Measurements from ENCODE around the gene PTPRO. TPM values are rescaled to one million over a fixed set of nuclear protein-coding genes. Genes with fewer than 3 reads are reported as not detected.

The PTPRO gene
- total and polyA plus RNA-seq, 4 experiments from 2014 or later, result 3.0 to 7.8 (median 5.0) TPM

DNA sequence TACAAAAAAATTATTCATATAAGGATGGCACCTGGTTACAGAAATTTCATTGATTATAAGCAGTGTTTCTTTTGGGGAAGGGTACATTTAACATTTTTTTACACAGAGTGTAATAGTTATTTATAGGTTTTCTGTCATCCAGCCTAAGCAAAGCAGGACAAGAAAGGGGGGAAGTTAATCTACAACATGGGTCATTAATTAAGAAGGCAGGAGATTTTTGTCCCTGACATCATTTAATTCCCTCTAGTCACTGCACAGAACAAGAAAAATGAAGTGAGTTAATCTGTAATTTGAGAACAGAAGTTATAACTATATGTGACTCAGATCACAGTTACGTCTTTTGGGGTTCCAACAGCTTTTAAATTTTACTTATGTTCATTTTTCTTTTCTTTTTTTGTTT, 173.4 kb downstream of the PTPRO start:
- Mint-ChIP-seq H3K9me3 (peaks cover 0 to 12% (median 6%) of the 10 kb centered on the region in 8 donors), H3K4me1 (peaks cover 0 to 3% (median 2%) of the 10 kb centered on the region in 4 donors), H3K4me3 (no peak overlapping the region), H3K36me3 (no peaks in the 10 kb centered on the region), H3K27me3 (peaks cover 7 to 10% of the 10 kb centered on the region in 2 donors), H3K27ac (no peak overlapping the region)
- DNase-seq, result no peak
- H3K27me3 ChIP-seq (ENCODE audit: insufficient read depth, low read length), result no peaks in the 10 kb centered on the region
- intact Hi-C loops (cut with micrococcal nuclease), result no loop called here
- H3K9me3 ChIP-seq (ENCODE audit: control insufficient read depth in 1 of 2, low read length in 2 of 2), result no peaks in the 10 kb centered on the region
- H3K27ac ChIP-seq (ENCODE audit: low read depth, low read length), result no peak overlapping the region
- H3K4me1 ChIP-seq (ENCODE audit: insufficient read depth, low read length), result no peaks in the 10 kb centered on the region
- no peaks in the 10 kb centered on the region for H3K36me3 ChIP-seq (ENCODE audit: insufficient read depth, low read length)
- ChIA-PET CTCF (ENCODE audit: partially characterized antibody) (no interaction called here), POLR2A (ENCODE audit: partially characterized antibody) (no interaction called here)
- no peak overlapping the region for H3K4me3 ChIP-seq (ENCODE audit: low read length in 2 of 2)

DNA sequence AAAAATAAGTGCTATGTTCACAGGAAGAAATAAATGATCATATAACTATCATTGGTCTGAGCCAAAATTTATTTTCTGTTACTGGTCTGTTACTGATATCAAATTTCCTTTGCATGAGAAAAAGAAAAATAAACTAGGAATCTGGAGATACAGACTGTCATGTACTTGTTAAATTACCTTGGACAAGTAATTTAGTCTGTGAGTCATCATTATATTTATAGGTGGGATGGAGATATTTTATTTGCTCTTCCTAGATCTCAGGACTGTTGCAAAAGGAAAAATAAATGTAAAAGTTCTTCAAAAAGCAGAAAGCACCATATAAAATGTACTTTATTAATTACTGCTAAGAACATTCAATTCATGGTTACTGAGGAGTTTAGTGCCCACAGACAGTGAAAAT, 174.4 kb downstream of the PTPRO start:
- H3K36me3 ChIP-seq (ENCODE audit: insufficient read depth, low read length), result no peaks in the 10 kb centered on the region
- Mint-ChIP-seq H3K27ac (no peak overlapping the region), H3K27me3 (peaks cover 6 to 7% of the 10 kb centered on the region in 2 donors), H3K9me3 (peaks cover 0 to 11% (median 5%) of the 10 kb centered on the region in 8 donors), H3K4me1 (peaks cover 0 to 3% (median 2%) of the 10 kb centered on the region in 4 donors), H3K36me3 (no peaks in the 10 kb centered on the region), H3K4me3 (no peak overlapping the region)
- no peaks in the 10 kb centered on the region for H3K4me1 ChIP-seq (ENCODE audit: insufficient read depth, low read length)
- ChIA-PET POLR2A (ENCODE audit: partially characterized antibody) (no interaction called here), CTCF (ENCODE audit: partially characterized antibody) (no interaction called here)
- intact Hi-C loops (cut with micrococcal nuclease), result no loop called here
- no peak for DNase-seq
- H3K27me3 ChIP-seq (ENCODE audit: insufficient read depth, low read length), result no peaks in the 10 kb centered on the region
- H3K9me3 ChIP-seq (ENCODE audit: control insufficient read depth in 1 of 2, low read length in 2 of 2), result no peaks in the 10 kb centered on the region
- H3K27ac ChIP-seq (ENCODE audit: low read depth, low read length), result no peak overlapping the region
- H3K4me3 ChIP-seq (ENCODE audit: low read length in 2 of 2), result no peak overlapping the region

DNA sequence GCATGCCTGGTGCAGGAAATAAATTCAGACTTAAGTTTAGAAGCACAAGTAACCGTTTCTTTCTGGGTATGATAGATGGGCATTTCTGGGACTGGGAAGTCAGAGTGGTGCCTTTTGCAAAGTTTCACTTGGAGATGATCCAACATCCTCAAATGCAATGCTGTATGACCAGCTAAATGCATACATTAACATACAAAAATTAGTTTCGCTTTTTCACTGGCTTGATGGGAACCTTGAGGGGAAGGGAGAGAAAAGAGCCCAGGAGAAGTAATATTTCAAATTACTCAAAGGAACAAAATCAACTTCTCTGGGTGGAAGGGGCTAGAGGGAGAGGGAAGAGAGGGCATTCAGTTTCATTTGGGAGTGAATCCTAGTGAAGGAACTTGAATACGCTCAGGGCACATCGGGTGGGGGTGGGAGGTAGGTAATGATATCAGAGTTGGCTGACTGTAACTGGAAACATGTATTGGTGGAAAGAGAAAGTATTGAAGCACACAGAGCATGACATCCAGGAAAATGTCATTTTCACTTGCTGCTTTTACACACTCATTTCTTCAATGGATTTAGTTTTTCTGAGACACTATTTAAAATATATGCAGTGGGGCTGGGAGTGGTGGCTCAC, 175.5 kb downstream of the PTPRO start:
- Histone ChIP-seq H3K4me3 (ENCODE audit: low read length in 2 of 2) (no peak overlapping the region), H3K36me3 (ENCODE audit: insufficient read depth, low read length) (no peaks in the 10 kb centered on the region), H3K27ac (ENCODE audit: low read depth, low read length) (no peak overlapping the region), H3K9me3 (ENCODE audit: control insufficient read depth in 1 of 2, low read length in 2 of 2) (no peaks in the 10 kb centered on the region), H3K4me1 (ENCODE audit: insufficient read depth, low read length) (no peaks in the 10 kb centered on the region), H3K27me3 (ENCODE audit: insufficient read depth, low read length) (no peaks in the 10 kb centered on the region)
- intact Hi-C loops (cut with micrococcal nuclease), result no loop called here
- Mint-ChIP-seq H3K27ac (no peak overlapping the region), H3K27me3 (peaks cover 3 to 4% of the 10 kb centered on the region in 2 donors), H3K4me1 (peaks cover 0 to 3% (median 2%) of the 10 kb centered on the region in 4 donors), H3K9me3 (peaks cover 0 to 5% (median 4%) of the 10 kb centered on the region in 8 donors), H3K36me3 (no peaks in the 10 kb centered on the region), H3K4me3 (no peak overlapping the region)
- POLR2A ChIA-PET (ENCODE audit: partially characterized antibody), result no interaction called here
- DNase-seq, result no peak
- CTCF ChIA-PET (ENCODE audit: partially characterized antibody), result no interaction called here

DNA sequence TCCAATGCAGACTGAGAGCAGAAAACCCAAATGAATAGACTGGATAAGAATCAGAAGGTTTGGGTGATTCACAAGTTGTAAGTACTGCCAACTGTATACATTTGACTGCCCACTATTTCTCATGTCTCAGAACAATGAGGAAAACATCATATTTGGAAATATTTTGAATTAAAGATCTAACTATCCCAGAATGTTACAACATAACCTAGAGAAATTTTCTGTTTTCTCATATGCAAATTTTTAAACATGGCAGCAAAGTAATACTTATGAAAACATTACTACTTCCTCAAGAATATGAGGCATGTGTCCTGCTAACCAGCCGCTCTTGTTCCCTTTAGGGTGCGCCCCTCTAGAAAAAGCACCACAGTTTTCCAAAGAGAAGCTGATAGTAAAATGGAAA, 179.9 kb downstream of the PTPRO start:
- Mint-ChIP-seq H3K27ac (no peak overlapping the region), H3K4me3 (no peak overlapping the region), H3K27me3 (peaks cover 8 to 9% of the 10 kb centered on the region in 2 donors), H3K9me3 (peaks cover 0 to 2% (median 0%) of the 10 kb centered on the region in 8 donors), H3K36me3 (no peaks in the 10 kb centered on the region), H3K4me1 (peaks cover 0 to 2% (median 0%) of the 10 kb centered on the region in 4 donors)
- no peak overlapping the region for H3K4me3 ChIP-seq (ENCODE audit: low read length in 2 of 2)
- no peaks in the 10 kb centered on the region for H3K4me1 ChIP-seq (ENCODE audit: insufficient read depth, low read length)
- no peaks in the 10 kb centered on the region for H3K27me3 ChIP-seq (ENCODE audit: insufficient read depth, low read length)
- ChIA-PET POLR2A (ENCODE audit: partially characterized antibody) (no interaction called here), CTCF (ENCODE audit: partially characterized antibody) (no interaction called here)
- no peak for DNase-seq
- no peaks in the 10 kb centered on the region for H3K9me3 ChIP-seq (ENCODE audit: control insufficient read depth in 1 of 2, low read length in 2 of 2)
- H3K36me3 ChIP-seq (ENCODE audit: insufficient read depth, low read length), result no peaks in the 10 kb centered on the region
- no peak overlapping the region for H3K27ac ChIP-seq (ENCODE audit: low read depth, low read length)
- intact Hi-C loops (cut with micrococcal nuclease), result no loop called here

DNA sequence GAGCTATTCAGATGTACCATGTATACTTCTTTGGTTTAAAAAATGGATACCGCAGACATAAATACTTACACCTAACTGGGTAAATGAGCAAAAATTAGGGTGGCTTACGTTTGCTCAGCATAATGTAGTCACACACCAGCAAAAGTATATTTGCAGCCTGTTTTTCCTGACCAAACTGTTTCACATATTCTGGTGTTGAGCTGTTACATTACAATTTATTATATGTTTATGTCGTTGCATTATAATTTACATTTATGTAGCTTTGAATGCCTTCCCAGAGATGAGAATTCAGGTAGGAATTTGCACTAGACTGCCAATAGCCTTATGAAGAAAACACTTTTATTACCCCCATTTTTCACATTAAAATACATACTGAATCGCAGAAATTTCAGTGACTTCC, 183.3 kb downstream of the PTPRO start:
- CTCF ChIA-PET (ENCODE audit: partially characterized antibody), result no interaction called here
- H3K27me3 ChIP-seq (ENCODE audit: insufficient read depth, low read length), result no peaks in the 10 kb centered on the region
- no peak overlapping the region for H3K27ac ChIP-seq (ENCODE audit: low read depth, low read length)
- no peaks in the 10 kb centered on the region for H3K36me3 ChIP-seq (ENCODE audit: insufficient read depth, low read length)
- no peaks in the 10 kb centered on the region for H3K36me3 Mint-ChIP-seq
- H3K4me1 ChIP-seq (ENCODE audit: insufficient read depth, low read length), result no peaks in the 10 kb centered on the region
- intact Hi-C loops (cut with micrococcal nuclease), result no loop called here
- no peak overlapping the region for H3K27ac Mint-ChIP-seq
- no peaks in the 10 kb centered on the region for H3K9me3 ChIP-seq (ENCODE audit: control insufficient read depth in 1 of 2, low read length in 2 of 2)
- DNase-seq, result no peak
- H3K4me3 Mint-ChIP-seq, result no peak overlapping the region
- H3K4me1 Mint-ChIP-seq, result no peaks in the 10 kb centered on the region
- no peak overlapping the region for H3K4me3 ChIP-seq (ENCODE audit: low read length in 2 of 2)
- H3K9me3 Mint-ChIP-seq, result no peaks in the 10 kb centered on the region
- H3K27me3 Mint-ChIP-seq, result peaks cover 15 to 17% of the 10 kb centered on the region in 2 donors
- POLR2A ChIA-PET (ENCODE audit: partially characterized antibody), result no interaction called here

DNA sequence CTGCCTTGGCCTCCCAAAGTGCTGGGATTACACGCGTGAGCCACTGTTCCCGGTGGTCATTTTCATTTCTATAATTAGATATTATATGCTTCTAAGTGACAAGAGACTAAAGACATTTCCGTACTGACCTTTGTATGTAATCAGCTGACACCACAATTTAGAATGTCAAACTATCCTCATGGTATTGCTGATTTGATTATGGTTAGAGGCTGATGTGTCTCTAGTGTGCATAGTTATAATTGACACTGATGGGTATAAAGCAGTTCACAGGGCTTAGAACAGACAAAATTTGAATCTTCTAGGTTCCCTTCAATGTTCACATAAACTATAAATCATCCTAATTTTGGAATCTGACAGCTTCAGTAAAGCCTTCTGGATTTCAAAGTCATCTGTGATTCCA, 192.7 kb downstream of the PTPRO start:
- Mint-ChIP-seq H3K27ac (no peak overlapping the region), H3K27me3 (peaks cover 7 to 17% of the 10 kb centered on the region in 2 donors), H3K36me3 (no peaks in the 10 kb centered on the region), H3K9me3 (peaks cover 0 to 2% (median 0%) of the 10 kb centered on the region in 8 donors), H3K4me3 (no peak overlapping the region), H3K4me1 (no peaks in the 10 kb centered on the region)
- Histone ChIP-seq H3K27ac (ENCODE audit: low read depth, low read length) (no peak overlapping the region), H3K36me3 (ENCODE audit: insufficient read depth, low read length) (no peaks in the 10 kb centered on the region), H3K27me3 (ENCODE audit: insufficient read depth, low read length) (no peaks in the 10 kb centered on the region), H3K9me3 (ENCODE audit: control insufficient read depth in 1 of 2, low read length in 2 of 2) (no peaks in the 10 kb centered on the region), H3K4me3 (ENCODE audit: low read length in 2 of 2) (no peak overlapping the region), H3K4me1 (ENCODE audit: insufficient read depth, low read length) (no peaks in the 10 kb centered on the region)
- intact Hi-C loops (cut with micrococcal nuclease), result no loop called here
- ChIA-PET CTCF (ENCODE audit: partially characterized antibody) (interaction anchor here (0.7 kb wide), 1 partner anchor 10 kb away, joined by 3 read pairs; no protein-coding TSS in a partner anchor), POLR2A (ENCODE audit: partially characterized antibody) (no interaction called here)
- no peak for DNase-seq

DNA sequence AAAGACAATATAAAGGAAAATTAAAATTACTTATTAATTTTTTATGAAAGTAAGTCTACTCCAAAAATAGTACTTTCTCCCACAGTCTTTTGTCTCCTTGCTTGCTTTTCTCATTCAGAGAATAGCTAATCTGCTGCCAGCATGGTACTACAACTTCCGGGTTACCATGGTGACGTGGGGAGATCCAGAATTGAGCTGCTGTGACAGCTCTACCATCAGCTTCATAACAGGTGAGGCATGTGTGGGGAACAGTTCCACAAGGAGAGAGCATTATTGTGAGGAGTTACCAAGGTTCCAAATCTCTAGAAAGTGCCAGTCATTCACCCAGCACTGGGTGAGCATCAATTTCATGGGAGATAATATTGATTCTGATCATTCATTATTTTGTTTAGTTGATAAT, 197.8 kb downstream of the PTPRO start:
- no peak for DNase-seq
- no peaks in the 10 kb centered on the region for H3K9me3 ChIP-seq (ENCODE audit: control insufficient read depth in 1 of 2, low read length in 2 of 2)
- H3K27ac ChIP-seq (ENCODE audit: low read depth, low read length), result no peak overlapping the region
- H3K36me3 ChIP-seq (ENCODE audit: insufficient read depth, low read length), result no peaks in the 10 kb centered on the region
- intact Hi-C loops (cut with micrococcal nuclease), result loop anchor here (10.0 kb wide), 1 partner anchor 795 kb away; no protein-coding TSS in a partner anchor
- H3K36me3 Mint-ChIP-seq, result no peaks in the 10 kb centered on the region
- no peak overlapping the region for H3K4me3 Mint-ChIP-seq
- ChIA-PET POLR2A (ENCODE audit: partially characterized antibody) (no interaction called here), CTCF (ENCODE audit: partially characterized antibody) (interaction anchor here (1.9 kb wide), 1 partner anchor 64 kb away, joined by 5 read pairs; no protein-coding TSS in a partner anchor)
- H3K4me3 ChIP-seq (ENCODE audit: low read length in 2 of 2), result no peak overlapping the region
- H3K4me1 ChIP-seq (ENCODE audit: insufficient read depth, low read length), result no peaks in the 10 kb centered on the region
- H3K27ac Mint-ChIP-seq, result no peak overlapping the region
- H3K4me1 Mint-ChIP-seq, result no peaks in the 10 kb centered on the region
- H3K27me3 ChIP-seq (ENCODE audit: insufficient read depth, low read length), result no peaks in the 10 kb centered on the region
- H3K27me3 Mint-ChIP-seq, result peaks cover 10 to 33% of the 10 kb centered on the region in 2 donors
- H3K9me3 Mint-ChIP-seq, result peaks cover 0 to 2% (median 0%) of the 10 kb centered on the region in 8 donors

Data from CD4-positive, alpha-beta memory T cell (primary cell).